ENCODE results near the gene PAPLN. TPM values are rescaled to one million over a fixed set of nuclear protein-coding genes. Genes with fewer than 3 reads are reported as not detected.
A peak's percentile ranks its signal among the peaks of the same experiment; 100 is the strongest.
"Not testable (repeated sequence)": the region's sequence is repeated elsewhere in the genome, so short reads cannot be mapped to it uniquely, and the experiment has no call there.

PAPLN gene, protein sequence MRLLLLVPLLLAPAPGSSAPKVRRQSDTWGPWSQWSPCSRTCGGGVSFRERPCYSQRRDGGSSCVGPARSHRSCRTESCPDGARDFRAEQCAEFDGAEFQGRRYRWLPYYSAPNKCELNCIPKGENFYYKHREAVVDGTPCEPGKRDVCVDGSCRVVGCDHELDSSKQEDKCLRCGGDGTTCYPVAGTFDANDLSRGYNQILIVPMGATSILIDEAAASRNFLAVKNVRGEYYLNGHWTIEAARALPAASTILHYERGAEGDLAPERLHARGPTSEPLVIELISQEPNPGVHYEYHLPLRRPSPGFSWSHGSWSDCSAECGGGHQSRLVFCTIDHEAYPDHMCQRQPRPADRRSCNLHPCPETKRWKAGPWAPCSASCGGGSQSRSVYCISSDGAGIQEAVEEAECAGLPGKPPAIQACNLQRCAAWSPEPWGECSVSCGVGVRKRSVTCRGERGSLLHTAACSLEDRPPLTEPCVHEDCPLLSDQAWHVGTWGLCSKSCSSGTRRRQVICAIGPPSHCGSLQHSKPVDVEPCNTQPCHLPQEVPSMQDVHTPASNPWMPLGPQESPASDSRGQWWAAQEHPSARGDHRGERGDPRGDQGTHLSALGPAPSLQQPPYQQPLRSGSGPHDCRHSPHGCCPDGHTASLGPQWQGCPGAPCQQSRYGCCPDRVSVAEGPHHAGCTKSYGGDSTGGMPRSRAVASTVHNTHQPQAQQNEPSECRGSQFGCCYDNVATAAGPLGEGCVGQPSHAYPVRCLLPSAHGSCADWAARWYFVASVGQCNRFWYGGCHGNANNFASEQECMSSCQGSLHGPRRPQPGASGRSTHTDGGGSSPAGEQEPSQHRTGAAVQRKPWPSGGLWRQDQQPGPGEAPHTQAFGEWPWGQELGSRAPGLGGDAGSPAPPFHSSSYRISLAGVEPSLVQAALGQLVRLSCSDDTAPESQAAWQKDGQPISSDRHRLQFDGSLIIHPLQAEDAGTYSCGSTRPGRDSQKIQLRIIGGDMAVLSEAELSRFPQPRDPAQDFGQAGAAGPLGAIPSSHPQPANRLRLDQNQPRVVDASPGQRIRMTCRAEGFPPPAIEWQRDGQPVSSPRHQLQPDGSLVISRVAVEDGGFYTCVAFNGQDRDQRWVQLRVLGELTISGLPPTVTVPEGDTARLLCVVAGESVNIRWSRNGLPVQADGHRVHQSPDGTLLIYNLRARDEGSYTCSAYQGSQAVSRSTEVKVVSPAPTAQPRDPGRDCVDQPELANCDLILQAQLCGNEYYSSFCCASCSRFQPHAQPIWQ
- total RNA-seq: under 1 TPM; 0.26 to 0.79 (median 0.50) TPM
- polyA plus RNA-seq: under 1 TPM; 0.38 to 0.52 (median 0.44) TPM
- long read RNA-seq, donor 1: 0 reads
- long read RNA-seq, donor 2, full-length matches to known transcripts: 1 of 4 reads
- long read RNA-seq, donor 2, partial matches to known transcripts: 2 of 4 reads
- long read RNA-seq, donor 2, other reads (novel, unspliced or antisense): 1 of 4 reads

DNA sequence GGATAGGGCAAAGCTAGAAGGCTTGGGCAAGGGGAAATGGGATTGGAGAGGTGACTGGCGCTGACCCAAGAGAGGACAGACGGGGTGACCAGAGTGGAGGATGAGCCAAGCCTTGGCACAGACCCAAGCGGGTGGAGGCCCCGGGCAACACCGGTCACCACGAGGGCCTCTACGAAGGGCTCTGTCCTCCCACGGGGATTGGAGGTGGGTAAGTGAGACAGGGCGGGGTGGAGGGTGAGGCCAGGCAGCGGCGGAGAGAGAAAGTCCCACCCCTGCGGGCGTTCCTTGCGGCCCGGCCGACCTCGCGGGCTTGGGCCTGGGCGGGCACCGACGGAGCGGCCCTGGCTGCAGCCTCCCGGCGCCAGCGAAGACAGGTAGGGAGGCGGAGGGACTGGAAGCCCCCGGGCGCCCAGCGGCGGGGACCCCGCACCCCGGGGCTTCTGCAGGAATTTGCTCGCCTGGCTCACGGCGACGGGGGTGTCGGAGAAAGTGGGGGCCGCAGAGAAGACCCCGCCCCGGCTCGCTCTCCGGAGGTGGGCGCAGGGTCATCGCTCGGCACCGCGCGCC is at the start of gene PAPLN:
TSS of gene PAPLN (plus strand) at position 288 of the 567 bp plus-strand sequence. CDS start 2,273 bp downstream, outside the sequence.
- intact Hi-C loops (cut with DNase I): no loop called here
- Histone ChIP-seq H3K9me3 (no peaks in the 10 kb centered on the region), H3K4me1 (peaks cover 15% of the 10 kb centered on the region), H3K36me3 (ENCODE audit: insufficient read depth in 1 of 2, low read depth in 1 of 2) (no peaks in the 10 kb centered on the region), H3K27me3 (ENCODE audit: insufficient read depth in 3 of 3, low read length in 2 of 3) (peaks cover 0 to 72% (median 27%) of the 10 kb centered on the region in 3 donors), H3K4me3 (peak within 1 kb of the TSS; percentile 63), H3K27ac (no peak within 1 kb of the TSS)
- WGBS, 3 donors: 4 to 6% (median 6%) methylated on average over 25 to 48 of the region's 48 CpGs
- ATAC-seq (peak in 2 of 4 donors; percentile 38 to 45), DNase-seq (peak; percentile 44 to 70)
- TF ChIP-seq, protein P1, sequence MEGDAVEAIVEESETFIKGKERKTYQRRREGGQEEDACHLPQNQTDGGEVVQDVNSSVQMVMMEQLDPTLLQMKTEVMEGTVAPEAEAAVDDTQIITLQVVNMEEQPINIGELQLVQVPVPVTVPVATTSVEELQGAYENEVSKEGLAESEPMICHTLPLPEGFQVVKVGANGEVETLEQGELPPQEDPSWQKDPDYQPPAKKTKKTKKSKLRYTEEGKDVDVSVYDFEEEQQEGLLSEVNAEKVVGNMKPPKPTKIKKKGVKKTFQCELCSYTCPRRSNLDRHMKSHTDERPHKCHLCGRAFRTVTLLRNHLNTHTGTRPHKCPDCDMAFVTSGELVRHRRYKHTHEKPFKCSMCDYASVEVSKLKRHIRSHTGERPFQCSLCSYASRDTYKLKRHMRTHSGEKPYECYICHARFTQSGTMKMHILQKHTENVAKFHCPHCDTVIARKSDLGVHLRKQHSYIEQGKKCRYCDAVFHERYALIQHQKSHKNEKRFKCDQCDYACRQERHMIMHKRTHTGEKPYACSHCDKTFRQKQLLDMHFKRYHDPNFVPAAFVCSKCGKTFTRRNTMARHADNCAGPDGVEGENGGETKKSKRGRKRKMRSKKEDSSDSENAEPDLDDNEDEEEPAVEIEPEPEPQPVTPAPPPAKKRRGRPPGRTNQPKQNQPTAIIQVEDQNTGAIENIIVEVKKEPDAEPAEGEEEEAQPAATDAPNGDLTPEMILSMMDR (IDR thresholded peaks at IDR 0.05): no peak

GRCh38 chr14:73188501-73188911 is 48.8 kb upstream of the PAPLN start:
- 75 to 85% (median 84%) methylated on average over 3 of the region's 3 CpGs for WGBS, 3 donors
- ATAC-seq (peak; percentile 56 to 91 (median 84)), DNase-seq (peak in 1 of 2 donors; percentile 69)
- Histone ChIP-seq H3K27ac (peak overlapping the region; percentile 52), H3K27me3 (ENCODE audit: insufficient read depth in 3 of 3, low read length in 2 of 3) (no peaks in the 10 kb centered on the region), H3K36me3 (ENCODE audit: insufficient read depth in 1 of 2, low read depth in 1 of 2) (peaks cover 3 to 62% of the 10 kb centered on the region in 2 donors), H3K4me3 (no peak overlapping the region), H3K9me3 (no peaks in the 10 kb centered on the region), H3K4me1 (no peaks in the 10 kb centered on the region)
- TF ChIP-seq, protein P1 (IDR thresholded peaks at IDR 0.05): no peak
- intact Hi-C loops (cut with DNase I): no loop called here

DNA sequence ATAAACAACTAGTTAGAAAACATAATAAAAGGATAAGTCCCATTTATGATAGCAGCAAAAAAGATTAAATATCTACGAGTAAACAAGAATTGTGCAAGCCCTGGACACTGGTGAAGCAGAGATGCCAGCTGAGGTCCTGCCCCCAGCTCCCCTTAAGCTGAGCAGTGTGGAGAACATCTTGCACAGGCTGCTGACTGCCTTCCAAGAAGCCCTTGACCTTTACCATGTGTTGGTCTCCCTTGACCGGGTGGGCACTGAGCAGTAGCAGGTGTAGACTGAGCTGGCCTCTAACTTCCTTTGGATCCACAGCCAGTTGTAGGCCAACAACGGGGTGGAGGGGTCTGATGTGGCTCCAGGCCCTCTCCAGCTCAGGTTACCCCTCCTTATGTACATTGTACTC is 47.7 kb upstream of the PAPLN start:
- Histone ChIP-seq H3K9me3 (no peaks in the 10 kb centered on the region), H3K27ac (no peak overlapping the region), H3K27me3 (ENCODE audit: insufficient read depth in 3 of 3, low read length in 2 of 3) (no peaks in the 10 kb centered on the region), H3K4me1 (no peaks in the 10 kb centered on the region), H3K36me3 (ENCODE audit: insufficient read depth in 1 of 2, low read depth in 1 of 2) (peaks cover 3 to 74% of the 10 kb centered on the region in 2 donors), H3K4me3 (no peak overlapping the region)
- TF ChIP-seq, protein P1 (IDR thresholded peaks at IDR 0.05): no peak
- no peak for DNase-seq
- WGBS, 3 donors: 42 to 53% (median 44%) methylated on average over 3 of the region's 3 CpGs
- ATAC-seq: peak in 3 of 4 donors; percentile 44 to 68 (median 54)
- intact Hi-C loops (cut with DNase I): loop anchor here in 1 of 2 donors (2.0 kb wide), 1 partner anchor 23 kb away; no protein-coding TSS in a partner anchor

- H3K9me3 ChIP-seq: no peaks in the 10 kb centered on the region
- 89 to 97% (median 90%) methylated on average over 2 of the region's 2 CpGs for WGBS, 3 donors
- H3K27me3 ChIP-seq (ENCODE audit: insufficient read depth in 3 of 3, low read length in 2 of 3): no peaks in the 10 kb centered on the region
- TF ChIP-seq, protein P1 (IDR thresholded peaks at IDR 0.05): no peak
- intact Hi-C loops (cut with DNase I): loop anchor here in 1 of 2 donors (2.0 kb wide), 1 partner anchor 25 kb away; no protein-coding TSS in a partner anchor
- H3K36me3 ChIP-seq (ENCODE audit: insufficient read depth in 1 of 2, low read depth in 1 of 2): peaks cover 3 to 86% of the 10 kb centered on the region in 2 donors
- no peaks in the 10 kb centered on the region for H3K4me1 ChIP-seq
- DNase-seq (no peak), ATAC-seq (no peak)
- H3K4me3 ChIP-seq: no peak overlapping the region
- H3K27ac ChIP-seq: no peak overlapping the region
Observed at GRCh38 chr14:73191441-73191840, 45.9 kb upstream of the PAPLN start.

DNA sequence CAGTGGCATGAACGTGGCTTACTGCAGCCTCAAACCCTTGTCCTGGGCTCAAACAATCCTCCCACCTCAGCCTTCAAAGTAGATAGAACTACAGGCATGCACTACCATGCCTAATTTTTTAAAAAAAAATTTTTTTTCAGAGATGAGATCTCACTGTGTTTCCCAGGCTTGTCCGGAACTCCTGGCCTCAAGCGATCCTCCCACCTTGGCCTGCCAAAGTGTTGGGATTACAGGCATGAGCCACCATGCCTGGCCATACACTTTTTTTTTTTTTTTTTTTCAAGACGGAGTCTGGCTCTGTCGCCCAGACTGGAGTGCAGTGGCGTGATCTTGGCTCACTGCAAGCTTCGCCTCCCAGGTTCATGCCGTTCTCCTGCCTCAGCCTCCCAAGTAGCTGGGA is 43.0 kb upstream of the PAPLN start:
- H3K27ac ChIP-seq; H3K27me3 ChIP-seq (ENCODE audit: insufficient read depth in 3 of 3, low read length in 2 of 3); intact Hi-C loops (cut with DNase I); H3K9me3 ChIP-seq; H3K4me1 ChIP-seq; H3K4me3 ChIP-seq; ATAC-seq; DNase-seq: not testable (repeated sequence)
- H3K36me3 ChIP-seq (ENCODE audit: insufficient read depth in 1 of 2, low read depth in 1 of 2): peaks cover 3 to 83% of the 10 kb centered on the region in 2 donors
- 91 to 97% (median 93%) methylated on average over 7 to 8 of the region's 8 CpGs for WGBS, 3 donors

Measured in psoas muscle (tissue), 8 donors.